HG03439 (cell line): Measurements from ENCODE around the gene CPNE5.

Experiments used
- ATAC-seq: cut with Tn5 transposase; IDR thresholded peaks from one replicate; pipeline ENCODE4 v1.9.1; 2021; ENCODE audit warnings: mild to moderate bottlenecking, moderate library complexity; ENCODE audit not compliant: unreplicated experiment

The CPNE5 gene

GRCh38 chr6:36793913-36794712 is 45.1 kb downstream of the CPNE5 start:
- no peak for ATAC-seq

DNA sequence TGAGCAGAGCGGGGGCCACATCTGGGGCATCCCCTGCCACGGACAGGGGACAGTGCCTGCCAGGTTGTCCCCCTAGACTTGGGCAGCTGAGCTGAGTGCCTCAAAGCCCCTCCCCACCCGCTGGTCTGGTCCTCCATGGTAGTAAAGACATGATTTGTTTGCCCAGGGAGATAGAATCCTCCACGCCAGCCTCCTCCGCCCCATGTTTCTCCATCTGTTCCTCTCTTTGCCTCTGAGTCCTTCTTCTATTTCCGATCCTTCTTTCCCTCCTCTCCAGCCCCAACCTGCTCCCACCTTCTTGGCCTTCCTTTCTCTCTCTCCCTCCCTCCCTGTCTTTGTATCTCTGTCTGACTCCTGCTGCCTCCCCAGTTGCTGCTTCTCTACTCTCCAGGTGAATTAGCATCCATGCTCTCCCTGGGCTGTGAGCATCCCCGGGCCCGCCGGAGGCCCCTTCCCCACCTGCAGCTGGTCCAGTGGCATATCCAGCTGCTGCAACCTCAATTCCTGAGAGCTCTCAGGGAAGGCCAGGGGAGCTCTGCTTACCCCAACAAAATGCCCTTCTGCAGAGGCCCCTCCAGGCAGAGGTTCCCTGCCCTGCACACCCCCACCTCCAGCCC is 45.8 kb downstream of the CPNE5 start:
- ATAC-seq: no peak

- no peak for ATAC-seq
These were observed 47.6 kb downstream of the CPNE5 start for GRCh38 chr6:36791521-36792135.

- no peak for ATAC-seq
These were observed 48.2 kb downstream of the CPNE5 start for GRCh38 chr6:36791085-36791484.

DNA sequence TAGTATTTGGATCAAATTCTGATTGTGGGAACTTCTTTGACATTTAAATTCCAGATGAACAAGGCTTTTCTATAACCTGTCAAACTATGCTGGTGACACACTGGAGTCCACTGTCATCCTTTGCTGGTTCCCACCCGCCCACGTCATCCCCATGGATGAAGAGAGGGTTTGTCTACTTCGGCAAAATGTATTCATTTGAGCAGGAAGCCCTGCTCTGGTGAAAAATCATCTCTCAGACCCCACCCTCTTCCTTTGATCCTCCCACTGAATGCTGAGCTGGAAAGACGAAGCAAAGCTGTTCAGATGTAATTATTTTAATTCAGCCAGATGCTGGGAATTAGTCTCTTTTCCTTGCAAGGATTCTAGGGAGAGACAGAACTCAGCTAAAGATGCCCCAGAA is 50.5 kb downstream of the CPNE5 start:
- ATAC-seq: no peak

DNA sequence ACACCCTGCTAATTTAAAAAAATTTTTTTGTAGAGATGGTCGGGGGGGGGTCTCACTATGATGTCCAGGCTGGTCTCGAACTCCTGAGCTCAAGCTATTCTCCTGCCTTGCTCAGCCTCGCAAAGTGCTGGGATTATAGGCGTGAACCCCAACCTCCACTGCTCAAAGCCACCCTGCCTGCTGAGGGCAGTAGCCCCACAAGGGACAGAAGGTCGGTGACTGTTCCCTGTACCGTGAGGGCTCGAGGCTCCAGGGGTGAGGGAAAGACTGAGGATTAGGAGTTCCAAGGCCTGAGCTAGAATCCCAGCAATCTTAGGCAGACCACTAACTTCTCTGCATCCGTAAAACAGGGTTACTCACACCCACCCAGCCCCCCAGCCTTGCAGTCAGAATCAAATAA is 51.1 kb downstream of the CPNE5 start:
- no peak for ATAC-seq

DNA sequence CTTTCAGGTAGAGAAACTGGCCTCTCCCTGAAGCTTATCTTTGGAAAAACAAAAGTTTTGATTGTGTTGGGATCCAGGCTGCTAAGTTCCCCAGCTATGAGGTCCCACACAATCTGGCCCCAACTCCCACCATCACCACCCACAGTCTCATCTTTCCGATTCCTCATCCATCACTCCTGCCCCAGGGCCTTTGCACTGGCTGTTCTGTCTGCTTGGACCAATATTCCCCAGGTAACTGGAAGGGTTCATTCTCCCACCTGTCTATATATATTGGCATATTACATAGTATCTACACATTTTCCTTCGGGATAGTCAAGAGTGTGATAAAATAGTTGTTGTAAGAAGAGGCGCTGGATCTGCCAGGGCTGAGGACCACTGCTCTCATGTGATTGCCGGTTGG is 52.0 kb downstream of the CPNE5 start:
- ATAC-seq: no peak

- no peak for ATAC-seq
These were observed 53.1 kb downstream of the CPNE5 start for GRCh38 chr6:36786055-36786675.

DNA sequence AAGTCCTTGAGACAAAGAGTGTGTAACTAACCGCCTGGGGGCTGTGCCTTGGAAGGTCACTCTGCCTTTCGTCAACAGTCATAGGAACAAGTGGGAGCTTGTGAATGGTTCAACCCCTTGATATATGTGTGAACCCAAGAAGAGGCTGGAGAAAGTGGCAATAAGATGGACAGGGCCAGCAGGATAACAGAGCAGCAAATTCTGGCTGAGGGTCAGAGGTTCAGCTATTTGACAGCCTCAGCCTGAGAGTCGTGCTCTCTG is 54.9 kb downstream of the CPNE5 start:
- ATAC-seq: no peak

DNA sequence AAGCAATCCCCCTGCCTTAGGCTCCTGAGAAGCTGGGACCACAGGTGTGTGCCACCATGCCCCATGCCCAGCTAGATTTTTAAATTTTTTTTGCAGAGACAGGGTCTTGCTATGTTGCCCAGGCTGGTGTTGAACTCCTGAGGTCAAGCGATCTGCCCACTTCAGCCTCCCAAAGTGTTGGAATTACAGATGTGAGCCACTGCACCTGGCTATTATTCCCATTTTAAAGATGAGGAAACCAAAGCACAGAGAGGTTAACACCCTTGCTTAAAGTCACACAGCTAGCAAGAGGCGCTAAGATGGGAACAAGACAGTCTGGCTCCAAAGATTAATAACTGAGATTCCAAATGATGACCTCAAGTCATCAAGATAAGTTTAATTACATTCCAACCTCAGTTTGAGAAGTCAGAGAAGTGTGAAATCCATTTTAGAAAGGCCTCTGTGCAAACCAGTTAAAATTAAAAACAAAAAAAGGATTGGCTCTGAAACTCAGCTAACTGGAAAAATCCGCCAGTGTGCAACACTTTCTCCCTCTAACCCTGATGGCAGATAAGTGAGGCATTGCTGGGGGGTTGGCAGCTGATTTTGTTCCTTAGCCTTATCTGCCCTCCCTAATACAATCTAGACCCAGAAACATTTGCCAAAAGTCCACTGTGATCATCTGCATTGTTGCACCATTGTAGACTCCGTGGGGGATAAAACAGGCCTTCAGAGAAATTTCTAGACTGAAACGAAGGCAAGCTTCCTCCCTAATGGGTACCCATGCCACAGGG is 55.5 kb downstream of the CPNE5 start:
- no peak for ATAC-seq

DNA sequence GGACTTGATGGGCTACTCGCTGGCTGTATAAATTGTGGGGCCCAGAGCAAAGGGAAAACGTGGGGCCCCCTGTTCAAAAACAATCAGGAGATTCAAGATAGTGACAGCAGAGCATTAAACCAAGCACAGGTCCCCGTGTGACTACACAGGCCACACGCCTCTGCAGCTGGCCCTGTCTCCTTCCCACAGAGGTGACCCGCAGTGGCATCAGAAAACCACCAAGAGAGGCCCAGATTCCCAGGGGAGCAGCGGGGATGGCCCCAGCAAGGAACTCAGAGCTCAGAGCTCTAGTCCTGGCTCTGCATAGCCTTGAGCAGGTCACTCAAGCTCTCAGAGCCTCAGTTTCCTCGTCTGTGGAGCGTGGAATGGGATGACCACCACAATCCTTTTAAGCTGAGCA is 57.6 kb downstream of the CPNE5 start:
- ATAC-seq: no peak

GRCh38 chr6:36780442-36781177 is 58.6 kb downstream of the CPNE5 start:
- no peak for ATAC-seq

DNA sequence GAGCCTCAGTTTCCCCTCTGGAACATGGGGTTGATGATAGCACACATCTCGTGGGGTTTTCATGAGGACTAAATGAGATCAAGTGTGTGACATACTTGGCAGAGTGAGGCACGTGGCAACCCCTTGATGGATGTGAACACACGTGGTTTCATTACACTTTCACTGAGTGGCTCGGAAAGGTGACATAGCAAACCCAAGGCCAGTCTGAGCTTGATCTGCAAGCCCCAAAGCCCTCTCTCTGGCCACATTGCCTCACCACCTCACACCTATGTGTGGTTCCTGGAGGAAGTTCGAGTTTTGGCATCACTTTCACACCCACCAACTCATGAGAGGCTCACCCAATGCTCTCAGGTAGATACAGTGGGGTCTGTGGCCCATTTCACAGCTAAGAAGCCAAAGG is 60.0 kb downstream of the CPNE5 start:
- no peak for ATAC-seq

DNA sequence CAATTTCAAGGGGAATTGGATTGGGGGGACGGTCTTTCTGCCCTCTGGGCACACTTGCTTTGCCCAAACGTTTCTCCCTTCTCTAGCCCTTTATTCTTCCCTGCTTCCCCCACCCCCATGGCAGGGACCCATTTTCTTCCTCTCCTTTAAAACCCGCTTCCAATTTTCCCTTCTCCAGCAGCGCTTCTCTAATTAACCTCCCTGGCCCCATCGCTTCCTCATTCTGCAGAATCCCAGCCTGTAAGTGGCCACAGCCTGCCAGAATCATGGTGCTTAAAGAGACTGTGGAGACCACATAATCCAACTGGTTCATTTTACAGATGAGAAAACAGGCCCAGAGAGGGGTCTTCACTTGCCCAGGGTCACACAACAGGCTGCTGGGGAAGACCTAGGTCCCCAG is 61.4 kb downstream of the CPNE5 start:
- no peak for ATAC-seq

DNA sequence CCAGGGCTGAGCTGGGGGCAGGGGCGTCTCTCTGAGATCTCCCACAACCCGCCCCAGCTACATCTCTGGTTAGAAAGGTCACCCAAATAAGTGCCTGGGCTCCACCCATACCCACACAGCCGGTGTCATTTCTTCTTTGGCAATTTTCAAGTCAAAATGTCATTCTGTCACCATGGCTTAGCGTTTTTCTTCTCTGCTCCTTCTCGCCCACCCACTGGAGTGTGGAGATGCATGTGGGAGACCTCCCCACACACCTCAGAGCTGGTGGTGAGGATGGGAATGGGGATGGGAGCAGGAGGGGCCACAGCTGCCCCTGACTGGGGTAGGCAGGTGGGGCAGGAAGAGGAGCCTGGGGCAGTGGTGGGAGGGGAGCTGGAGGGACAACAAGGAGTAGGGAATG is 63.1 kb downstream of the CPNE5 start:
- ATAC-seq: no peak

DNA sequence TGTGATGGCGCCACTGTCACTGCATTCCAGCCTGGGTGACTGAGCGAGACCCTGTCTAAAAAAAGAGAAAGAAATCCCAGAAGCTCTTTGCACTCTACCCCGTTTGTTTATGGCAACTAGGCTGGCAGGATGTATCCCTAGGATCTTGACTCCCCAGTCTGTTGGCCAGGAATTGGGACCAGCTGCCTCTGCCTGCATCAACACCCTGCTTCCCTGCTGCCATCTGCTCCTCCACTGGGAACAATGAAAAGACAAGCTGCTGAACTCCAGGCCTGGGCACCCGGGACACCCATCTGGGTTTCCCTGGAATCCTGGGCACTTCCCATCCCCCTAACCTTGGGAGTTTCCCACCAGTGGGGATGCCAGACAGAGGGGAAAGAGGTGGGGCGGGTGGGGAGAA is 64.9 kb downstream of the CPNE5 start:
- ATAC-seq: no peak

DNA sequence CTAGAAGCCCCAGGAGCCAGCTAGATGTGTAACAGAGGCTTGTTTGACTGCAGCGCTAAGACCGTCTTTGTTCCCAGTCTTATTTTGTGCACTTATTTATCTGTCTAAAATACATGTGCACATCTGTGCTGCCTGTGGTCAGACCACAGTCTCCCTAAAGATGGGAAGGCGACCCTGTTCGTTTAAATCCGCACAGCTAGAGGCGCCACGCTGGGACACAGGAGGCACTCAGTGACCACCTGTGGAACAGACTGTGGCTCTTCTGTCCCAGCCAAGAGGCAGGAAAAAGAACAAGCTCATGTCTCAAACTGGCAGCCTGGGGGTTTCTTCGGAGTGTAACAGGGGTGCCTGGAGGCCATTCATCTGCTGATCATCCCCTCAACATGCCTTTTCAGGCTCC is 66.8 kb downstream of the CPNE5 start:
- no peak for ATAC-seq

- ATAC-seq: no peak
These were observed 68.1 kb downstream of the CPNE5 start for GRCh38 chr6:36771145-36771544.

DNA sequence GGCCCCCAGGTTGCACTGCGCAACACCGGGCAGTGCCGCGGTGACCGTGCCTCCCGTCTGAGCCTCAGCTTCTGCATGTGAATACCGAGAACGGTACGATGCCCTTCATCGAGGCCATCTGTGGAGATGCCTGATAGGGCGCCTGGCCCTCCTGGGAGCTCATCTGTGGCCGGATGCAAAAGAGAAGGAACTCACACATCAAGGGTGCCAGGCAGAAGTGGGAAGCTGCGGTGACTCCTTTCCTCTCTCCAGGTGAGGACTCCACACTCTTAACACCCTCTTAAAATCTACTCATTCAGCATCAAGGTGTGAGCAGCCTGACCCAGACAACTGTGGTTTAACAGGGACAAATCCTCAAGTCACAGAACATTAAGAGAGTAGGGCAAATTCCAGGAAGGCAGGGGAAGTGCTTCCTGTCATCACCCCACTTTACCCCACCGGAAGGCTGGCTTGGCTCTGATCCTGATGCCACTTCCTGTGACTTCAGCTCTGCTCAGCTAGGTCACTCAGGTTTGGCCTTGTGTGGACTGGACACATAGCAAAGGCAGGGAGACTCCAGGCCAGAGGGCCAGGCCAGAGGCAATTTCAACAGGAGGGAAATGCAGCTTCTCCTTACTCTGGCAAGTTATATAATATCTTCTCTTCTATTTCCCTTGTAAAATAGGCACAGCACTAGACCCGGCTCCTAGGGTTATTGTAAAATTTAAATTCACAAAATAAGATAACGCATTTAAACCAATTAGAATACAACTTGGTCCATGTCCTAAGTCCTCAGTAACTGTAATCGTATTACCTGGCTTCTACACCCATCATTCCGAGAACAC is 69.4 kb downstream of the CPNE5 start:
- ATAC-seq: no peak

DNA sequence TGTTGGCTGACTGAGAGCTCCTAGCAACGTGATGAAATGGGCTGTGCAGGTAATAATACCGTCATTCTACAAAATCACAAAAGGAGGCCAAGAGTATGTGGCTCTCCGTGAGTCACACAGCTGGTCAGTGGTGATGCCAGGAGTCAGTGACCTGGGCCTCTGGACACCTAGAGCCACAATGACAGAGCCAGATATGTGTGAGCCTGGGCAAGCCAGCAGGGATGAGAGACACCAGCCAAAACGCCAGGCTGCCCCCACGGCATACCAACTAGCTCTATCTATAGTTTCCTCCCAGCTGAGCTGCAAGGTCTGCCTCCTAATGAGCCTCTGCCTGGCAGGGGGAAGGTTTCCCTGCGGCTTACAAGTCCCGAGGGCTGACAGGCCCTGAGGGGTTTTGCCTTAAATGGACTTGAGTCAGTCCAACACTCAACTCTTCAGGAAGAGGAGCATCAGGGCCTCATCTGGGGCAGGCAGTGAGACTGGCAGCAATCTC is 70.0 kb downstream of the CPNE5 start:
- ATAC-seq: no peak
